H9 (cell line): ENCODE measurements around the gene KLC4. TPM values are rescaled to one million over a fixed set of nuclear protein-coding genes. Genes with fewer than 3 reads are reported as not detected.

Source experiments
- DNase-seq: peaks from one replicate; pipeline ENCODE4 v3.0.0-alpha.2; 2017
- H2AFZ ChIP-seq: one replicate; pipeline ENCODE4 v1.6.1; 2013; ENCODE audit warnings: mild to moderate bottlenecking, low read length, control low read depth, moderate library complexity
- H2AK5ac ChIP-seq: 2 replicates; pipeline ENCODE4 v1.6.1; 2013; ENCODE audit warnings: low read length, control low read depth, mixed read lengths; ENCODE audit not compliant: insufficient read length
- H2BK120ac ChIP-seq: one replicate; pipeline ENCODE4 v1.6.1; 2013; ENCODE audit warnings: low read depth, mild to moderate bottlenecking, low read length, control low read depth, inconsistent platforms; ENCODE audit not compliant: poor library complexity, severe bottlenecking
- H2BK12ac ChIP-seq: 2 replicates; pipeline ENCODE4 v1.6.1; 2013; ENCODE audit warnings: low read length, control low read depth, mixed read lengths, low read depth; ENCODE audit not compliant: insufficient read length
- H2BK15ac ChIP-seq: 2 replicates; pipeline ENCODE4 v1.6.1; 2013; ENCODE audit warnings: low read depth, low read length, control low read depth
- H2BK20ac ChIP-seq: one replicate; pipeline ENCODE4 v1.6.1; 2013; ENCODE audit warnings: low read depth, mild to moderate bottlenecking, low read length, control low read depth, inconsistent platforms; ENCODE audit not compliant: poor library complexity, severe bottlenecking
- H2BK5ac ChIP-seq: 2 replicates; pipeline ENCODE4 v1.6.1; 2013; ENCODE audit warnings: low read length, control low read depth, mixed read lengths; ENCODE audit not compliant: insufficient read length
- H3K14ac ChIP-seq: 2 replicates; pipeline ENCODE4 v1.6.1; 2013; ENCODE audit warnings: low read length, control low read depth; ENCODE audit not compliant: insufficient read depth
- H3K18ac ChIP-seq: 2 replicates; pipeline ENCODE4 v1.6.1; 2013; ENCODE audit warnings: low read depth, mild to moderate bottlenecking, mixed read lengths, low read length, control low read depth; ENCODE audit not compliant: insufficient read length
- H3K23ac ChIP-seq: 2 replicates; pipeline ENCODE4 v1.6.1; 2013; ENCODE audit warnings: low read length, control low read depth, mixed read lengths, low read depth; ENCODE audit not compliant: insufficient read length
- H3K23me2 ChIP-seq: 2 replicates; pipeline ENCODE4 v1.6.1; 2013; ENCODE audit warnings: low read depth, mild to moderate bottlenecking, mixed read lengths, low read length, control low read depth; ENCODE audit not compliant: insufficient read length, poor library complexity, severe bottlenecking
- H3K27ac ChIP-seq: 2 replicates; pipeline ENCODE4 v1.5.1; 2013; ENCODE audit warnings: low read length, control low read depth, mixed read lengths, low read depth; ENCODE audit not compliant: insufficient read length
- H3K27me3 ChIP-seq: 2 replicates; pipeline ENCODE4 v1.6.1; 2013; ENCODE audit warnings: low read length, control low read depth, inconsistent platforms; ENCODE audit not compliant: insufficient read depth
- H3K4ac ChIP-seq: 2 replicates; pipeline ENCODE4 v1.6.1; 2013; ENCODE audit warnings: low read depth, mild to moderate bottlenecking, control low read depth, inconsistent platforms, low read length, moderate library complexity
- H3K4me1 ChIP-seq: 2 replicates; pipeline ENCODE4 v1.6.1; 2013; ENCODE audit warnings: low read length, control low read depth, inconsistent platforms; ENCODE audit not compliant: insufficient read depth
- H3K4me2 ChIP-seq: 2 replicates; pipeline ENCODE4 v1.6.1; 2013; ENCODE audit warnings: low read length, control low read depth, mixed read lengths; ENCODE audit not compliant: insufficient read length, insufficient read depth
- H3K56ac ChIP-seq: 2 replicates; pipeline ENCODE4 v1.6.1; 2013; ENCODE audit warnings: low read depth, mild to moderate bottlenecking, mixed read lengths, low read length, control low read depth; ENCODE audit not compliant: insufficient read length
- H3K79me1 ChIP-seq: 2 replicates; pipeline ENCODE4 v1.6.1; 2013; ENCODE audit warnings: low read depth, mild to moderate bottlenecking, moderate library complexity, low read length, control low read depth, inconsistent platforms; ENCODE audit not compliant: insufficient read depth, poor library complexity, severe bottlenecking
- H3K79me2 ChIP-seq: 2 replicates; pipeline ENCODE4 v1.6.1; 2013; ENCODE audit warnings: low read length, control low read depth, inconsistent platforms; ENCODE audit not compliant: insufficient read depth
- H3K9ac ChIP-seq: 2 replicates; pipeline ENCODE4 v1.6.1; 2013; ENCODE audit warnings: low read length, control low read depth, mixed read lengths; ENCODE audit not compliant: insufficient read length; ENCODE audit errors: extremely low read depth
- H3K9me3 ChIP-seq: one replicate; pipeline ENCODE4 v1.6.1; 2013; ENCODE audit warnings: low read depth, low read length, inconsistent platforms; ENCODE audit not compliant: control insufficient read depth
- H3T11ph ChIP-seq: one replicate; pipeline ENCODE4 v1.6.1; 2013; ENCODE audit warnings: mild to moderate bottlenecking, low read length, control low read depth, inconsistent platforms
- H4K20me1 ChIP-seq: one replicate; pipeline ENCODE4 v1.6.1; 2013; ENCODE audit not compliant: control insufficient read depth, insufficient read length, insufficient read depth
- H4K5ac ChIP-seq: 2 replicates; pipeline ENCODE4 v1.6.1; 2013; ENCODE audit warnings: low read depth, mild to moderate bottlenecking, mixed read lengths, low read length, control low read depth; ENCODE audit not compliant: insufficient read length
- H4K8ac ChIP-seq: replicated peaks from 2 replicates; pipeline ENCODE4 v1.6.1; 2013; ENCODE audit warnings: low read length, control low read depth, mixed read lengths, low read depth; ENCODE audit not compliant: insufficient read length
- H4K91ac ChIP-seq: 2 replicates; pipeline ENCODE4 v1.6.1; 2013; ENCODE audit warnings: low read depth, mild to moderate bottlenecking, moderate library complexity, mixed read lengths, low read length, control low read depth; ENCODE audit not compliant: insufficient read length
- H3K27ac Mint-ChIP-seq, 3 experiments: 2 replicates in 2 of 3; 3 replicates in 1 of 3; pipeline ENCODE4 v1.8.0; 2020 to 2021; ENCODE audit warnings: mixed read lengths in 3 of 3, mild to moderate bottlenecking in 1 of 3, moderate library complexity in 1 of 3
- H3K27me3 Mint-ChIP-seq: 2 replicates; pipeline ENCODE4 v1.8.0; 2021; ENCODE audit warnings: low read depth, mild to moderate bottlenecking, moderate library complexity, mixed read lengths
- H3K36me3 Mint-ChIP-seq, 3 experiments: 2 replicates in 2 of 3; 3 replicates in 1 of 3; pipeline ENCODE4 v1.8.0; 2020 to 2021; ENCODE audit warnings: low read depth in 3 of 3, mixed read lengths in 3 of 3; ENCODE audit not compliant: insufficient read depth in 1 of 3
- H3K4me1 Mint-ChIP-seq, 2 experiments: 2 replicates each; pipeline ENCODE4 v1.8.0; 2020; ENCODE audit warnings: mixed read lengths in 2 of 2
- H3K4me3 Mint-ChIP-seq, 2 experiments: 2 replicates in 1 of 2; 3 replicates in 1 of 2; pipeline ENCODE4 v1.8.0; 2020 to 2021; ENCODE audit warnings: mild to moderate bottlenecking in 2 of 2, mixed read lengths in 2 of 2, moderate library complexity in 1 of 2
- H3K9me3 Mint-ChIP-seq, 2 experiments: 2 replicates in 1 of 2; 3 replicates in 1 of 2; pipeline ENCODE4 v1.8.0; 2020; ENCODE audit warnings: mild to moderate bottlenecking in 2 of 2, mixed read lengths in 2 of 2, moderate library complexity in 1 of 2
- WGBS: extraction: QIAGEN DNeasy Blood & Tissue Kit; methylation state at CpG from one replicate; pipeline ENCODE4 v1.1.7; 2013; ENCODE audit warnings: missing lambda C conversion rate, low lambda C conversion rate, mixed read lengths; ENCODE audit not compliant: insufficient read length; ENCODE audit errors: extremely low coverage; 5-methylcytosine and 5-hydroxymethylcytosine counted together
- total RNA-seq: library from RNA; stranded (reverse); gene quantifications from 2 replicates; pipeline ENCODE4 v1.2.1, GENCODE V29; 2021
- TF ChIP-seq, protein P1 (sequence below): fragments of 200-600 bp; sonication (generic); conservative IDR thresholded peaks from 3 replicates; pipeline ENCODE4 v1.8.0; 2021; ENCODE audit warnings: antibody characterized with exemption, mild to moderate bottlenecking

KLC4 gene
- total RNA-seq, 1 experiment from 2014 or later: 29.7 TPM

DNA sequence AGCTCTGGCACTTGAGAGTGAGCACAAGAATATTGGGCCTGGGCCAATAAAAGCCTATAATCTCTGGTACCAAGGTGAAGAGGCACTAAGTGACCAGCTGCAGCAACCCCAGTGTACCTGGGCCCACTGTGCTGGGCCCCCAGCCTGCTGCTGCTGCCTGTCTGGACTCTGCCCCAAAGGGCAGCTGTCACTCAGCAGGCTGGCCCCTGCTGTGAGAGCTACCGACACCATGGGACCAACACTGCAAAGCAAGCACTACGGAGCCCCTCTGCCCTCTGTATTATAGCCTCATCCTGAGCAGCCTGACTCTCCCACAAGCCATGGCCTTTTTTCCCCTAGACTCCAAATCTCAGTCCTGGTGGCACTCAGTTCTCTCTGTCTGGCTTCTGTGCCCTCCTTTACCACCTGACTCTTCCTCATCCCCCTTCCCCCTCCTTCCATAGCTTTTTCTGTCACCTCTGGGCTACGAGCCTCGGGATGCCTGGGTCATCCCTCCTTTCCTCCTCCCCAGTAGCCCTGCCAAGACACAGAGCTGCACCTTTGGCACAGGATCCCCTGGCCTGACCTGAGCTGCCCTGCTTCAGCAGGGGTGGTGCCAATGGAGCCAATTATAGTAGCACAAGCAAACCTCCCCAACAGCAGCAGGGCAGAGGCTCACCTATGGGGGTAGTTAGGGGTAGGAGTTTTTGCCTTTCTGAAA, 23.8 kb upstream of the KLC4 start:
- Histone ChIP-seq H3K4ac (no peak overlapping the region), H4K20me1 (no peaks in the 10 kb centered on the region), H2BK120ac (no peak overlapping the region), H2AFZ (no peak overlapping the region), H3K79me2 (no peaks in the 10 kb centered on the region), H3K14ac (no peak overlapping the region), H3K4me2 (no peak overlapping the region), H4K91ac (no peak overlapping the region), H4K5ac (no peak overlapping the region), H3K23me2 (no peaks in the 10 kb centered on the region), H3K18ac (no peak overlapping the region), H2BK15ac (no peak overlapping the region), H2AK5ac (no peak overlapping the region), H3K9me3 (no peaks in the 10 kb centered on the region), H2BK12ac (no peak overlapping the region), H4K8ac (no peak overlapping the region), H3K56ac (no peak overlapping the region), H3K79me1 (no peaks in the 10 kb centered on the region), H3K9ac (no peak overlapping the region), H3K4me1 (no peaks in the 10 kb centered on the region), H2BK5ac (no peak overlapping the region), H3K23ac (no peak overlapping the region), H2BK20ac (no peak overlapping the region), H3K27ac (no peak overlapping the region), H3K27me3 (no peaks in the 10 kb centered on the region), H3T11ph (no peak overlapping the region)
- Mint-ChIP-seq H3K4me3 (no peak overlapping the region), H3K9me3 (no peaks in the 10 kb centered on the region), H3K36me3 (peaks cover 32 to 88% (median 71%) of the 10 kb centered on the region in 3 experiments; a peak in 6 of 7 replicates), H3K27me3 (no peaks in the 10 kb centered on the region; the same call in none of the 2 replicates), H3K27ac (peak overlapping the region in 1 of 3 experiments; percentile 37; a peak in 4 of 7 replicates), H3K4me1 (no peaks in the 10 kb centered on the region)
- peak; percentile 23 for DNase-seq
- TF ChIP-seq, protein P1, sequence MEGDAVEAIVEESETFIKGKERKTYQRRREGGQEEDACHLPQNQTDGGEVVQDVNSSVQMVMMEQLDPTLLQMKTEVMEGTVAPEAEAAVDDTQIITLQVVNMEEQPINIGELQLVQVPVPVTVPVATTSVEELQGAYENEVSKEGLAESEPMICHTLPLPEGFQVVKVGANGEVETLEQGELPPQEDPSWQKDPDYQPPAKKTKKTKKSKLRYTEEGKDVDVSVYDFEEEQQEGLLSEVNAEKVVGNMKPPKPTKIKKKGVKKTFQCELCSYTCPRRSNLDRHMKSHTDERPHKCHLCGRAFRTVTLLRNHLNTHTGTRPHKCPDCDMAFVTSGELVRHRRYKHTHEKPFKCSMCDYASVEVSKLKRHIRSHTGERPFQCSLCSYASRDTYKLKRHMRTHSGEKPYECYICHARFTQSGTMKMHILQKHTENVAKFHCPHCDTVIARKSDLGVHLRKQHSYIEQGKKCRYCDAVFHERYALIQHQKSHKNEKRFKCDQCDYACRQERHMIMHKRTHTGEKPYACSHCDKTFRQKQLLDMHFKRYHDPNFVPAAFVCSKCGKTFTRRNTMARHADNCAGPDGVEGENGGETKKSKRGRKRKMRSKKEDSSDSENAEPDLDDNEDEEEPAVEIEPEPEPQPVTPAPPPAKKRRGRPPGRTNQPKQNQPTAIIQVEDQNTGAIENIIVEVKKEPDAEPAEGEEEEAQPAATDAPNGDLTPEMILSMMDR: no peak
- no CpG with 5 or more reads among the region's 4 CpGs for whole genome bisulfite sequencing
